GM12875 (cell line): ENCODE measurements around the gene UBE2V1.

Source experiments
- H3K4me3 ChIP-seq: one replicate; pipeline ENCODE4 v1.5.1; 2011; ENCODE audit warnings: low read depth, low read length, control low read depth
- TF ChIP-seq, protein P1 (sequence below): IDR thresholded peaks from 2 replicates; pipeline ENCODE4 v1.5.1; 2011; ENCODE audit warnings: low read depth, mild to moderate bottlenecking, control low read depth, inconsistent platforms, low read length, moderate library complexity, borderline replicate concordance; ENCODE audit not compliant: insufficient read depth

UBE2V1 gene

DNA sequence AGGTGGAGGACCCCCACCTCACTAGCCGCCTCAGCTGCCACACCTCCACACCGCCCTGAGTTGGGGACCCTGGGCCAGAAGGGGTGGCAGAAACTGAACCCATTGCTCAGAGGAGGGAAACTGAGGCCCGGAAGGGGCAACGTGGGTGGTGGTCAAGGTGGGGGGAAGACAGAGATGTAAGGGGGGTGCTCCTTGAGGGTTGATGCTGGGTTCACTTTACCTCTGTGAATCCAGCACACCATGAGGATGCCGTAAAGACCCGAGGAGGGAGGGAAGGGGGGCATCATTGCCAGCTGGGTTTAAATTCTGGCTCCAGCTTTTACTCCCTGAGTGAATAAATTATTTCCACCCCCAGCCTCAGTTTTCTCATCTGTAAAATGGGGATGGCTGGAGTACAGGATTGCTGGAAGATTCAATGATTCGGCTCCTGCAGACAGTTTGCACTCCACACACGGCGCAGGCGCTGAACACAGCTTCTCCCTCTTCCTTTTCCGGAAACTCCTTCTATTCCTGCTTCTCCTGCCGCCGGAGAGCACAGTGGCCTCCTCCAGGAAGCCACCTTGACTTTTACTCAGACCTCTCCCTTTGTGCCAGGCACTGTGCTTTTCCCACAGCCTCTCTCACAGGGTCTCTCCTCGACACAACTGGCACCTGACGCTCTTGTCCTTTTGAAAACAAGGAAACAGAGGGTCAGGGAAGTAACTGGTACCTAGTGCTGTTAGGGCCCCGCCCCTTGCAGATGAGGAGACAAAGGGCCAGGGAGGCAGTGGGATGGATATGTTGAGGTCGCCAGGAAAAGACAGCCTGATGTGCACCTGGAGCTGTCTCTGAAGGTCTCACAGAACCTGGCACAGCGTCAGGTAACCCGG lies 59.4 kb downstream of the UBE2V1 start:
- no peak overlapping the region for H3K4me3 ChIP-seq
- TF ChIP-seq, protein P1, sequence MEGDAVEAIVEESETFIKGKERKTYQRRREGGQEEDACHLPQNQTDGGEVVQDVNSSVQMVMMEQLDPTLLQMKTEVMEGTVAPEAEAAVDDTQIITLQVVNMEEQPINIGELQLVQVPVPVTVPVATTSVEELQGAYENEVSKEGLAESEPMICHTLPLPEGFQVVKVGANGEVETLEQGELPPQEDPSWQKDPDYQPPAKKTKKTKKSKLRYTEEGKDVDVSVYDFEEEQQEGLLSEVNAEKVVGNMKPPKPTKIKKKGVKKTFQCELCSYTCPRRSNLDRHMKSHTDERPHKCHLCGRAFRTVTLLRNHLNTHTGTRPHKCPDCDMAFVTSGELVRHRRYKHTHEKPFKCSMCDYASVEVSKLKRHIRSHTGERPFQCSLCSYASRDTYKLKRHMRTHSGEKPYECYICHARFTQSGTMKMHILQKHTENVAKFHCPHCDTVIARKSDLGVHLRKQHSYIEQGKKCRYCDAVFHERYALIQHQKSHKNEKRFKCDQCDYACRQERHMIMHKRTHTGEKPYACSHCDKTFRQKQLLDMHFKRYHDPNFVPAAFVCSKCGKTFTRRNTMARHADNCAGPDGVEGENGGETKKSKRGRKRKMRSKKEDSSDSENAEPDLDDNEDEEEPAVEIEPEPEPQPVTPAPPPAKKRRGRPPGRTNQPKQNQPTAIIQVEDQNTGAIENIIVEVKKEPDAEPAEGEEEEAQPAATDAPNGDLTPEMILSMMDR = no peak

DNA sequence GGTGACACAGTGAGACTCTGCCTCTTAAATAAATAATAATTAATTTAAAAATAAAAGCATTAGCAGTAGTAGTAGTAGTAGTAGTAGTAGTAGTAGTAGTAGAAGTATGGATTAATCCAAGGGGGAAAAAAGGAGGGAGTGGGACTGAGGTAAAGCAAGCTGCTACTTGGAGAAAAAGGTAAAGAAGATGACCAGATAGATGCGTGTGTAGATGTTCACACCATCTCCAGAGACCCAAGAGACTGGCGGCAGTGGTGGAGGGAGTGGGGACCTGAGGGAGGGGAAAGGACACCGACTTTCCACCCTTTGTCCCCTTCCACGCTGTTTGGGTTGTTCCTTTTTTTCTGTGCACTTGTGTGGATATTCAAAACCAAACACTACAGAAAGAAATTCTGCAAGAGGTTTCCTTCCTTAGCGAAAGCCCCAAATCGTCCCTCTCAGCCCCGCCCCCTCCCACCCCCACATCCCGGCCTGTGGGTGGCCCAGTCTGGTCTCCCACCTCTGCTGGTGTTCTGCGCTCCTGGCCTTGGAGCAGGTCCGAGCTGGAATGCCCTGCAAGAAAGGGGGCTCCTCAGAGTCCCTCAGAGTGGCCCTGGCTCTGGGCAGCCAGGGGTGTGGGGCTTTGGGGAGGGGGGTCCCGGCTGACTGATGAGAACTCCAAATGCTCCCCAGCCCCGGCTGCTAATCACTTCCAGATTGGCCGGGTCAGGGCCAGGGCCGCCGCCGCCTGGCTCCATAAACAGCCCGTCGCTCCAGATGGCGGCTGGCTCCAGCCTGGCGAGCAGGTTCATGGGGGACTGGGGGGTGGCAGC lies 60.2 kb downstream of the UBE2V1 start:
- H3K4me3 ChIP-seq = no peak overlapping the region

DNA sequence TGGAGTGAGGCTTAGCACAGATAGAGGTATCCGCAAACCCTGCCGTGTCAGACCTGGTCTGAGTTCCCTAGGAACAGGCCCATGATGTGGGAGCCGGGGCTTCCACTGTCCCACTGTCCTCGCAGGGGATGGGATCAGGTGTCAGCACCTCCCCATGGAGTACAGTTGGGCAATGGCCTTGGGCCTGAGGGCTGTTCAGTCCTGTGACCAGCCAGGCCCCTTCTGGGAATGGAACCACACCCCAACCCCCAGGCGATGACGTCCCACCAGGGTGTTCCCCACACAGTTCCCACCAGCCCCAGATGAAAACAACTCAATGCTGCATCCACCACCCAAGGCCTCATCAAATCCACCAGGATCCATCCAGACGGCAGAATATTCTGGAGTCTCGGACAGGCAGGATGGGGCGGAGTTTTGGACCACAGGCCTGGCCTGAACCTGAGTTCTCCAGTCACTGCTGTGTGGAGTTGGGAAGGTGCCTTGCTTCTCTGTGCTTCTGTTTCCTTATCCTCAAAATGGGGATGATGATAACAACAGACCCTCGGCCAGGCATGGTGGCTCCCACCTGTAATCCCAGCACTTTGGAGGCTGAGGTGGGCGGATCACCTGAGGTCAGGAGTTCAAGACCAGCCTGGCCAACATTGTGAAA lies 62.2 kb downstream of the UBE2V1 start:
- TF ChIP-seq, protein P1 = no peak
- no peak overlapping the region for H3K4me3 ChIP-seq

More for the DNA sequence above, 60.2 kb downstream of the UBE2V1 start:
- TF ChIP-seq, protein P1 = no peak

DNA sequence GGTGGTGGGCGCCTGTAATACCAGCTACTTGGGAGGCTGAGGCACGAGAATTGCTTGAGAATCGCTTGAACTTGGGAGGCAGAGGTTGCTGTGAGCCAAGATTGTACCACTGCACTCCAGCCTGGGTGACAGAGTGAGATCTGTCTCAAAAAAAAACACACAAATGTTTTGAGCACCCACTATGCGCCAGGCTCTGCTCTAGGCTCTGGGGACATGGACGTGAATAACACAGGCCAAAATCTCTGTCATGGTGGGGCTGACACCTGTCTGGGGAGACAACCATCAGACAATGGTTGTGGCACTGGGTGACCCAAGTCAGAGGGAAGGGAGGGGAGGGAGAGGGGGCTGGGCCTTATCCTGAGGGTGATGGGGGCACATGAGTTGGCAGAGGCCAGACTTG lies 62.7 kb downstream of the UBE2V1 start:
- no peak overlapping the region for H3K4me3 ChIP-seq

DNA sequence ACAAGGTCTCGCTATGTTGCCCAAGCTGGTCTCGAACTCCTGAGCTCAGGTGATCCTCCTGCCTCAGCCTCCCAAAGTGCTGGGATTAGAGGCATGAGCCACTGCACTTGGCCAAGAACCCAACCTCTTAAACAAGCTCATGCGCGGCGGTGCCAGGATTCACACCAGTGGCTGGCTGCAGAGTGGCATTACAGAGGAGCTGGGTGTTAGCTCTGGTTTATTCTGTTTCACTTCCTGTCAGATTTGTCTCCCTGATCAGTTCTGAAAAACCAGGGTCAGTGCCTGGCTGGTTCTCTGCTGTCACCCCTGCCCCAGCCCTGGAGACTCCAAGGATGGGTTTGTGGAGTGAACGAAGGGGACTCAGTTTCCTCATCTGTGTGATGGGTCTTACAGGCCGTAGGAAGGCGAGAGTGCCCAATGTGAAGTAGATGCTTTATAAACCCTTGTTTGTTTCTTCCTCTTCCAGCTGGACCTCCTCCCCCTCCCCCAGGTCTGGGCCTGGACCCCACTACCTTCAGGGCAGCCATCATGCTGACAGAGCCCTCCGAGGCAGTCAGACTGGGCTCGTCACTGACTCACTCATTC lies 63.4 kb downstream of the UBE2V1 start:
- TF ChIP-seq, protein P1 = no peak

More for the DNA sequence above, 62.7 kb downstream of the UBE2V1 start:
- TF ChIP-seq, protein P1 = no peak

DNA sequence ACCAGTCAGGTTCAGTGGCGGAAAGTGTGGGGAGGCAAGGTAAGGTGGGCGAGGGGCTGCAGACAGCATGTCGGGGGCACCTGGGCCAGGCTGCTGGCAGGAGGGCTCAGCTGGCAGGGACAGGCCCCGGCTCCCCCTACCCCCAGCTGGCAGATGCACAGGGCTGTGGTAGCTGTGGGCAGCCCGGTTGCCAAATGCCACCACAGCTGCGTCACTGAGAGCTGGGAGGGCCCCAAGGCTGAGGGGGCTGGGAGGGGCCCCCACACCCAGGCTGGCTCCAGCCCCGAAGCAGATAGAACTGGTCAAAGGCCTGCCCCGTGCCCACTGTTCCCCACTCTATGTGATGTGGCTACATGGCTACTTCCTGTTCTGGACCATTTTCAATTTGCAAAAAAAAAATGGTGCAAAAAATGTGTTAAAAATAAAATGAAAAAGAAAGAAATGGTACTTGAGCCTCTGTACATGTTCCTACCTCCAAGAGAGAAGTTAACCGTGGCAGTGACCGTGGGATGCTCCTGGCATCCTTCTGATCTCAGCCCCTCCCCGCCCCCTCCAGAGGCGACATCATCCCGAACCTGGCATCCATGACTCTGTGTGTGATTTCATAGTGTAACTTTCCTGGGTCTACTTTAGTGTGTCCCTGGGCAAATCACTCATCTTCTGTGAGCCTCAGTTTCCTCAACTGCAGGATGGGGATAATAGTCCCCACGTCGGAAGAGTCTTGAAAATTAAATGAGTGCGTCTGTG lies 64.4 kb downstream of the UBE2V1 start:
- no peak overlapping the region for H3K4me3 ChIP-seq
- TF ChIP-seq, protein P1 = no peak

More for the DNA sequence above, 63.4 kb downstream of the UBE2V1 start:
- no peak overlapping the region for H3K4me3 ChIP-seq
